Suprapubic skin (tissue), 4 donors: Measurements from ENCODE around the gene INPP5K. TPM values are rescaled to one million over a fixed set of nuclear protein-coding genes. Genes with fewer than 3 reads are reported as not detected.

Experiments used
- DNase-seq, 2 donors: peaks; one replicate each; pipeline ENCODE4 v3.0.0-alpha.2; 2019; ENCODE audit warnings: low spot score in 2 of 2
- H3K27ac ChIP-seq: fragments of 200-600 bp; sonication (generic); one replicate; pipeline ENCODE4 v1.5.1; 2019
- H3K27me3 ChIP-seq: fragments of 200-600 bp; sonication (generic); one replicate; pipeline ENCODE4 v1.5.1; 2019
- H3K36me3 ChIP-seq: fragments of 200-600 bp; sonication (generic); one replicate; pipeline ENCODE4 v1.5.1; 2019
- H3K4me1 ChIP-seq: fragments of 200-600 bp; sonication (generic); one replicate; pipeline ENCODE4 v1.5.1; 2019
- H3K4me3 ChIP-seq: fragments of 200-600 bp; sonication (generic); one replicate; pipeline ENCODE4 v1.5.1; 2019; ENCODE audit warnings: mild to moderate bottlenecking
- H3K9me3 ChIP-seq: fragments of 200-600 bp; sonication (generic); one replicate; pipeline ENCODE4 v1.5.1; 2019
- CTCF ChIP-seq, 2 donors: fragments of 200-600 bp in 1 of 2; fragments of 450-650 bp in 1 of 2; sonication (generic) in 1 of 2; IDR thresholded peaks; one replicate each; pipeline ENCODE4 v1.5.1; 2016 to 2019; ENCODE audit warnings: antibody characterized with exemption in 2 of 2, mild to moderate bottlenecking in 1 of 2, moderate library complexity in 1 of 2
- EP300 ChIP-seq: sonication (generic); formaldehyde crosslinking; IDR thresholded peaks from one replicate; pipeline ENCODE4 v1.6.1; 2017; ENCODE audit warnings: antibody characterized with exemption
- POLR2A ChIP-seq, 2 donors: fragments of 450-650 bp; IDR thresholded peaks; one replicate each; pipeline ENCODE4 v1.6.1; 2017; ENCODE audit warnings: antibody characterized with exemption in 2 of 2, mild to moderate bottlenecking in 2 of 2, moderate library complexity in 2 of 2
- POLR2AphosphoS5 ChIP-seq, 3 donors: sonication (generic); formaldehyde crosslinking; IDR thresholded peaks; one replicate each; pipeline ENCODE4 v1.6.1; 2017; ENCODE audit warnings: antibody characterized with exemption in 3 of 3
- WGBS: methylation state at CpG from one replicate; pipeline ENCODE4 v1.1.5; 2018; 5-methylcytosine and 5-hydroxymethylcytosine counted together
- total RNA-seq, 4 donors: library from RNA; depleted of rRNA; stranded (reverse); fragments of >200 nt; gene quantifications; one replicate each; pipeline ENCODE4 v1.1.0, GENCODE V29; 2016

Gene INPP5K
- total RNA-seq, 4 donors from 2014 or later = 91.8 to 160 (median 123) TPM

GRCh38 chr17:1471911-1472821 lies 44.2 kb downstream of the INPP5K start:
- DNase-seq = no peak
- Histone ChIP-seq H3K27ac (no peak overlapping the region), H3K36me3 (peaks cover 89% of the 10 kb centered on the region), H3K4me1 (no peaks in the 10 kb centered on the region), H3K27me3 (no peaks in the 10 kb centered on the region), H3K4me3 (no peak overlapping the region), H3K9me3 (no peaks in the 10 kb centered on the region)
- 89% methylated on average over 17 of the region's 42 CpGs for WGBS
- no peak for TF ChIP-seq EP300

- no peak for DNase-seq
- Histone ChIP-seq H3K4me1 (no peaks in the 10 kb centered on the region), H3K27ac (no peak overlapping the region), H3K27me3 (no peaks in the 10 kb centered on the region), H3K36me3 (peaks cover 90% of the 10 kb centered on the region), H3K9me3 (no peaks in the 10 kb centered on the region), H3K4me3 (no peak overlapping the region)
- 98% methylated on average over 9 of the region's 15 CpGs for WGBS
- no peak for TF ChIP-seq POLR2AphosphoS5 (IDR thresholded peaks at IDR 0.05)
- no peak for TF ChIP-seq EP300
- TF ChIP-seq CTCF (IDR thresholded peaks at IDR 0.05) = no peak
- TF ChIP-seq POLR2A (IDR thresholded peaks at IDR 0.05) = no peak
These were observed 44.9 kb downstream of the INPP5K start for GRCh38 chr17:1471490-1471889.

GRCh38 chr17:1470755-1471462 lies 45.5 kb downstream of the INPP5K start:
- TF ChIP-seq EP300 (no peak), POLR2A (IDR thresholded peaks at IDR 0.05) (no peak), POLR2AphosphoS5 (IDR thresholded peaks at IDR 0.05) (no peak), CTCF (IDR thresholded peaks at IDR 0.05) (no peak)

GRCh38 chr17:1470071-1470754 lies 46.2 kb downstream of the INPP5K start:
- no peak for DNase-seq
- Histone ChIP-seq H3K27ac (no peak overlapping the region), H3K4me3 (no peak overlapping the region), H3K36me3 (peaks cover 98% of the 10 kb centered on the region), H3K9me3 (no peaks in the 10 kb centered on the region), H3K27me3 (no peaks in the 10 kb centered on the region), H3K4me1 (no peaks in the 10 kb centered on the region)
- 88% methylated on average over 12 of the region's 33 CpGs for WGBS
- TF ChIP-seq EP300 (no peak), POLR2A (IDR thresholded peaks at IDR 0.05) (no peak), CTCF (IDR thresholded peaks at IDR 0.05) (no peak), POLR2AphosphoS5 (IDR thresholded peaks at IDR 0.05) (no peak)

More at GRCh38 chr17:1470755-1471462, 45.5 kb downstream of the INPP5K start:
- WGBS = 84% methylated on average over 20 of the region's 25 CpGs
- Histone ChIP-seq H3K36me3 (peaks cover 96% of the 10 kb centered on the region), H3K27me3 (no peaks in the 10 kb centered on the region), H3K4me3 (no peak overlapping the region), H3K9me3 (no peaks in the 10 kb centered on the region), H3K4me1 (no peaks in the 10 kb centered on the region), H3K27ac (no peak overlapping the region)
- DNase-seq = no peak

- 88% methylated on average over 28 of the region's 28 CpGs for WGBS
- H3K36me3 ChIP-seq = peaks cover 98% of the 10 kb centered on the region
- no peak for TF ChIP-seq CTCF (IDR thresholded peaks at IDR 0.05)
These were observed 47.1 kb downstream of the INPP5K start for GRCh38 chr17:1469231-1469852.

More at GRCh38 chr17:1469231-1469852, 47.1 kb downstream of the INPP5K start:
- H3K9me3 ChIP-seq = no peaks in the 10 kb centered on the region
- H3K27me3 ChIP-seq = no peaks in the 10 kb centered on the region
- H3K4me3 ChIP-seq = no peak overlapping the region
- no peak for DNase-seq
- H3K27ac ChIP-seq = no peak overlapping the region
- no peaks in the 10 kb centered on the region for H3K4me1 ChIP-seq
